Frontal cortex (tissue), 4 donors: ENCODE measurements around the gene FBXO36. TPM values are rescaled to one million over a fixed set of nuclear protein-coding genes. Genes with fewer than 3 reads are reported as not detected.
"Not testable (repeated sequence)": the region's sequence is repeated elsewhere in the genome, so short reads cannot be mapped to it uniquely, and the experiment has no call there.

ENCODE experiments used
- DNase-seq, 2 donors: peaks; one replicate each; pipeline ENCODE4 v3.0.0; 2012; ENCODE audit warnings: low spot score in 2 of 2
- FAIRE-seq: peaks from 2 replicates; lab custom pipeline; 2012; peaks lifted over from hg19 to GRCh38; lab: Jason Lieb, UNC
- total RNA-seq: library from RNA; depleted of rRNA; stranded (reverse); fragments of >200 nt; gene quantifications from one replicate; pipeline ENCODE4 v1.2.3, GENCODE V29; 2014
- donor health status: control.
- donor health status: control.
- donor health status: control.

The FBXO36 gene
- total RNA-seq = 7.3 TPM

DNA sequence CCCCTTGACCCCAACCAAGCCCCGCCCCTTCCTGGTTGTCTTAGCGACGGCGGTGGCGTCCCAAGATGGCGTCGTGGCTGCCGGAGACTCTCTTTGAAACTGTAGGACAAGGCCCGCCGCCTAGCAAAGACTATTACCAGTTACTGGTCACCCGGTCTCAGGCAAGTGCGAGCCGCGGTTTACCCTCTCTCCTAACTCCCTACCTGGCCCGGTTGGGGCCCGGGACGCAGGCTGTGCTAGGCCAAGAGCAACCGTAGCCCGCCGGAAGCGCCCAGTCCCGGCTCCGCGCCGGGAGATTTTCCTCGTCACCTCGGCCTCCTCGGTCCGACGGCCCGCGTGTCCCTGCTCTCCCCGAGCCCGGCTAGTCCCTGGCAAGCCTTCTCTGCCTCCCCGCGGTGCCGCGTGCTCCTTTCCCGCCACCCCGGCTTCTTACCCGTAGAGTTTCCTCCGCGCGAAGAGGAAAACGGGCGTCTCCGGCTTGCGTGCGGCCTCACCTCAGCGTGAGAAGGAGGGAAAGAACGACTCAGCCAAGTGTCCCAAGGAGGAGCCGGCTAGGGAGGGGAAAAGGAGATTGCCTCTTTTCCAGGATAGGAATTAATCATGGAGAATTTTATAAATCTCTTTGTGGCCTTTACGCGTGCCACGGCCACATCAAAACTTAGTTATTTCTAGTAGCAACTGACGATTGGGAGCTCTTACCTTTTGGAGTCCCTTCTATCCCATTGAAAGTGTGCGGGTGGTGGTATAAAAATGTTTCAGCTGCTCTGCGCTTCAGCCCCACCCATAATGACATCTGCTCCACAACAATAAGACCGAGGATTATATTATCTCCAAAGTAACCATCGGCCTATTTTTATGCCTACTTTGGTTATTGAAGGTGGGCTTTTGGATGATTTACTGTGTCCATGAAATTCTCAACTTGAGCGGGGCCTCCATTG is at the start of gene FBXO36:
Gene FBXO36, plus strand, starts transcription at position 55 of the 938 bp plus-strand sequence. Its CDS starts 11 bp downstream, at position 66.
- FAIRE-seq (no peak), DNase-seq (peak; percentile 84 to 87)

GRCh38 chr2:229873123-229873581 is 49.2 kb upstream of the FBXO36 start:
- DNase-seq = no peak

DNA sequence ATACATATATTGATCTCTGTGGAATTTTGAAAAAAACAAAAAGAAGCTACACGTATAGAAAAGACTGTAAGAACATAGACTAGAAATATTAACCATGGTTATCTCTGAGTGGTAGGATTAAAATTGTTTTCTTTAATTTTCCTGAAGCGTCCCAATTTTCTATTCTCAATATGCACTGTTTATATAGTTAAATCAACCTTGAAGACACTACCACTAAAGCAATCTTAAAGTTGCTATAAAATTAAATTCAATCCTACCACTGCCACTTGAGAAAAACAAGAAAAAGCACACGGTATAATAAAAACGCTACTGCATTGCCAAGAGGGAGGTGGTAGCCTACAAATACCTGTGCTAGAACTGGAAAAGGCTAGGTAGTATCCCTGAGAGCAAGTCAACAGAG is 47.7 kb upstream of the FBXO36 start:
- DNase-seq (no peak), FAIRE-seq (no peak)

More at GRCh38 chr2:229873123-229873581, 49.2 kb upstream of the FBXO36 start:
- no peak for FAIRE-seq

- no peak for DNase-seq
- no peak for FAIRE-seq
These were observed 46.8 kb upstream of the FBXO36 start for GRCh38 chr2:229875549-229875948.

DNA sequence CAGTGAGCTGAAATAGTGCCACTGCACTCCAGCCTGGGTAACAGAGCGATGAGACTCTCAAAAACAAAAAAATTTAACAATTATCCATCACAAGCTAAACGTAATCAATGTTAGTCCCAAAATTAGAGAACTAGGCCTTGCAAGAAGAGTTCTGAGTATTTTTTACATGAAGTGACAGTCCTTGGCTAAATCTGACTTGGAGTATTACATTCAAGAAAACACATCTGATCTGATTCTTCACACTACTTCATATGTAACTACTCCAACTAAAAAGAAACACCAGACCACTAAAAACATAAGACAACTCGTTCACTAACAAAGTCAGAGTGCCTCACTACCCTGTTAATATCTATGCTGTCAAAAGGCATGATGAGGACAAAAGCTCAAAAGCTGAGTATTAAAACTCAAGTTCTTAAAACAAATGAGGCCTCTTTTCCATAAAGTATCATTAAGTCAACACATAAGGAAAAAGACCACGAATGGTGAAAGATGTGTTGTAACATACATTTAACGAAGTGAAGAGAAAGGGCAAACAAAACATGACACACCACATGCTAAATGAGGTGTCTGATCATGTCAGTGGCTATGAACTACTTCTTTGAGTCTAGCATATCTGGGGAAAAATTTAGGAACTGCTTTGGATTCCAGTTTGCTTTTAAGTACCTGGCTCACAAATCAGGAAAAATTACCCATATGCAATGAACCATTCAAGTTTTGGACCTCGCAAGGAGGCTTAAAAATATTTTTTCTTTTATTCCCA is 42.9 kb upstream of the FBXO36 start:
- DNase-seq = no peak
- no peak for FAIRE-seq

GRCh38 chr2:229880892-229881586 is 41.3 kb upstream of the FBXO36 start:
- DNase-seq = no peak
- no peak for FAIRE-seq

DNA sequence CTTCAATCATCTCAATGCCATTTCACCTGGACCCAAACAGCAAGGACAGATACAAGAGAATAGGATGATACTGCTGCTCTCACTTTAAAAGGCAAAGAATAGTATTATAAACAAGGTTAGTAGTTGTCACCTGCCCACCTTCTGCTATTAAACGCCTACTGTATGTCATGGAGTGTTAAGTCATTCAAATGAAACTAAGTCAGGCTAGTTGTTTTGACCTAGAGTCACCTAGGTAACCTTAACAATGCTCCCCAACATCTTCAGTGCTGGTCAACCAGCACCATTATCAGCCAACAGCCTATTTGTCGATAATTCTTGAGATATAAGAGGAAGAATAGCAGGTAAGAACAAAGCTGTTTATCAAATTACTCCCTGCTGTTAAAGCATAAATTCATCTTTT is 39.7 kb upstream of the FBXO36 start:
- no peak for DNase-seq
- FAIRE-seq = no peak

DNA sequence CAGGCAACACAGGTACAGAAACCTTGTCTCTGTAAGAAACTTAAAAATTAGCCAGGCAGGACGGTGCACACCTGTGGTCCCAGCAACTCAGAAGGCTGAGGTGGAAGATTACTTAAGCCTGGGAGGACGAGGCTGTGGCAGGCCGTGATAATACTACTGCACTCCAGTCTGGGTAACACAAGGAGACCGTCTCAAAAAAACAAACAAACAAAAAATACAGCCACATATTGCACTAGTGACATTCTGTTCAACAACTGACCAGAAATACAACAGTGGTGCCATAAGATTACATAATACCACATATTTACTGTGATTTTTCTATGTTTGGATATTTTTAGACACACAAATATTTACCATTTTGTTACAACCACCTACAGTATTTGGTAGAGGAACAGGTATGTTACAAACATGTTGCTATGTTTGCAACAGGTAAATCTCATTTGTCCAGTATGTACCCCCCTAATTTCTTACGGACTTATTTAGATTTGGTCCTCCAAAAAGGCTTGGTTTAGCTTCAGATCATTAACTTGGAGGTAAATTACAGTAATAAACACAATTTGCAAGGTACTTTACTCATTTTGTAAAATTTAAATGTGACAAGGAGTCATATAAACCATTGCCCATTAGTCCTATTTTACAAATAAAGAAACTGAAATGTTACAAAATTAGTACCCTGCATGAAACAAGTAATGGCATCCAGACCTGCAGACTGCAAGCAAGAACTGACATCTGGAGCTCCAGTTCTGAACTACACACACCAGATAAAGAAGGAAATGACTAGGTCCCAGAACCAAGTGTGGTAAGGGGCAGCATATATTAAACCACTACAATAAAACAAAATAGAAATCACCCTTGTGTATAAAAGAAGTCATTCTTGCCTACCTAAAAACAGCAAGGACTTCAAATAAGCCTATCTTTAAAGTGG is 37.3 kb upstream of the FBXO36 start:
- no peak for FAIRE-seq

GRCh38 chr2:229887441-229887840 is 34.9 kb upstream of the FBXO36 start:
- no peak for DNase-seq
- FAIRE-seq = no peak

More for the DNA sequence above, 37.3 kb upstream of the FBXO36 start:
- DNase-seq = no peak

DNA sequence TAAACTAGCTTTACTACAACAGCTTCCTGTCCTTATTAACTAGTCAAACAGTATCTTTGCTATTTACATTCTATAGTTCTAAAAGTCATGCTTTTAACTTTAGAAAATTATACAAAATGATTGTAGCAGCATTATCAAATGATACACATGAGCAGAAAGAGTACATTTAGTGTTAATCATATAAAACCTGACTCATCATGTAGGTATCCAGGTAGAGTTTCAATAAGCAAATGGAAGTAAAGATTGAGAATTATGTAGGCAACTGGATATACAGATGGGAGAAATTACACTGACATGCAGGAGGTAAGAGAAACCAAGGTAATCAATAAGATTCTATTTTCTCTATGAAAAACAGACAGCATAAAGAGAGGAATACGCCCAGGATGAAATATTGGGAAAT is 34.3 kb upstream of the FBXO36 start:
- no peak for DNase-seq
- FAIRE-seq = no peak

GRCh38 chr2:229889023-229889422 is 33.3 kb upstream of the FBXO36 start:
- DNase-seq (no peak), FAIRE-seq (no peak)

GRCh38 chr2:229896857-229897256 is 25.4 kb upstream of the FBXO36 start:
- no peak for FAIRE-seq
- no peak for DNase-seq

- FAIRE-seq (no peak), DNase-seq (no peak)
These were observed 22.7 kb upstream of the FBXO36 start for GRCh38 chr2:229899604-229900003.

DNA sequence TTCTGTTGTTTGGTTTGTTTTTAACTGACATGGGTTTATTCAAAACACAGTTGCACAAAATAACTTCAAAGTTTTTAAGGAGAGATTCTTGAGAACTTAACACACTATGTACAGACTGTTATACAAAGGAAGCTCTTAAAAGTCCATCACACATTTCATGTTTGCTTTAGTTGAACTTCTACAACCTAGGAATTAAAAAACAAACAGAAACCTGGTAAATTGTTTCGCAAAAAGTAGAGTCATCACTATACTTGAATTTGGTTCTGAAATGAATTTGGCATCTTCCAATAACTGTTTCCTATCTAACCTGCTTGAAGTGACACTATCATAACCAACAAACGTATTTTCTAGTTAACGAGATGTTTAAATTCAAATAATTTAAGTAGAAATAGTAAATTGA is 22.3 kb upstream of the FBXO36 start:
- FAIRE-seq = no peak
- DNase-seq = no peak

DNA sequence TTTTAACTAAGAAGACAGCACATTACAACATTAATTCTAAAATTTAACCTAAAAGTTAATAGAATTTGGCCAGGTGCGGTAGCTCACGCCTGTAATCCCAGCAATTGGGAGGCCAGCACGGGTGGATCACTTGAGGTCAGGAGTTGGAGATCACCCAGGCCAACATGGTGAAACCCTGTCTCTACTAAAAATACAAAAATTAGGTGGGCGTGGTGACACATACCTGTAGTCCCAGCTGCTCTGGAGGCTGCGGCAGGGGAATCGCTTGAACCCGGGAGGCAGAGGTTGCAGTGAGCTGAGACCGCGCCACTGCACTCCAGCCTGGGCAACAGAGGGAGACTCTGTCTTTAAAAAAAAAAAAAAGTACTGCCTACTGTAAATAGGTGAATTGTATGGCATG is 21.8 kb upstream of the FBXO36 start:
- FAIRE-seq, DNase-seq: not testable (repeated sequence)

DNA sequence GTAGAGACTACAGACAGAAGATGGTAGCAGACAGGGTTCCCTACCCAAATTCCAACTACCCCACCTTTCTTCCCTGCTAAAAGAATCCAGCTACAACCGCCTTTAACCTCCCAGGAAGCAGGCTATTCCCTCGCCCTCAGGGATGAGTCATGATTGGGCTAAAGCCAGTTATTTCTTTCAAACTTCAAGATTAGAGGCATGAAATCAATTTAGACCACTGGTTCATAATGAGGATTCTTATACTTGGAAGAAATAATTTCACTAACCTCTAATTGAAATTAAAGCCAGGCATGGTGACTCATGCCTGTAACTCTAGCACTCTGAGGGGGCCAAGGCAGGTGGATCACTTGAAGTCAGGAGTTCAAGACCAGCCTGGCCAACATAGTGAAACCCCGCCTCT is 20.5 kb upstream of the FBXO36 start:
- FAIRE-seq (no peak), DNase-seq (peak in 1 of 2 donors; percentile 30)

DNA sequence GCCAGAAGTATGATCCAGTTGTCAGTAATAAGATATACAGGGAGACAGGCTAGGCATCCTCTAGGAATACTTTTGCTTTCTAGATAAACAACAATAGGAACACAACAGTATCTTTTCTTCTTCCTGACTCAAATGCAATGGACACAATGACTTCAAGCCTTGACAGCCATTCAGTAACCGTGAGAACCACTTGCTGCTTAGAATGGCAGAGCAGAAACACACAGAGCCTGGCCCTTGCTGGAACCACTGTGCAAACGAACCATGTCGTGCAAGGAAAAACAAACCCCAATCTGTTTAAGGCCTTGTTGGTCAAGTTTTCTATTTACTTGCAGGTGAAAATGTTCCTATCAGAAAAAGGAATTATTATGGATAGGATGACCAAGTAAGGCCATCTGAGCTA is 19.3 kb upstream of the FBXO36 start:
- FAIRE-seq (no peak), DNase-seq (no peak)

DNA sequence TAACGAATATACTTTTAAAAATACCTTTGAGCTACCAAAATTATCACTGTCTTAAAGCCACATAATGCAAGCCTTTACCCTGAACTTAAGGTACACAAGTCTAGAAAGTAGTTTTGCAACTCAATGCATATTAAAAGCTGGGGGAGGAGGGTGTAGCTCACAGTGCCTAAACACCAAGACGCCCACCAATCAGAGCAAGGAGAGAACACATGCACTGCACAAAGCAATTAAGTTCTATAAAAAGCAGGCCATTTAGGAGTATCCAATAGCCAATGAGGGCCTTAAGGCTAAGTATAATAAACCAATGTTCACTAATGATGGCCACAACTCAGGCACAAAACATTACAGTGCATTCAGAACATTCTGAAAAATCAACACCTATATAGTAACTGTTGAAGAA is 16.7 kb upstream of the FBXO36 start:
- no peak for FAIRE-seq

DNA sequence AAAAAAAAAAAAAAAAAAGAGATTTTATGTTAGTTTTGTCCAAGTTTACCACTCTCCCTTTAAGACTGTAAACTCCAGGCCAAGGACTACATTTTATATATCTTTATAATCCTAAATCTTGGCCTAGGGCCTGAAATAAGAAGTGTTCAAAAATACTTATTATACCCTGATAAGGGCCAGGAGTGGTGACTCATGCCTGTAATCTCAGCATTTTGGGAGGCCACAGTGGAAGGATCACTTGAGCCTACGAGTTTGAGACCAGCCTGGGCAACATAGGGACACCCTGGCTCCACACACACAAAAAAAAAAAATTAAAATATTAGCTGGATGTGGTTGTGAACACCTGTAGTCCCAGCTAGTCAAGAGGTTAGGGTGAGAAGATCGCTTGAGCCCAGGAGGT is 13.2 kb upstream of the FBXO36 start:
- DNase-seq = no peak
- FAIRE-seq = no peak

More for the DNA sequence above, 16.7 kb upstream of the FBXO36 start:
- DNase-seq = no peak
